ENCODE data around the gene NTM. TPM values are rescaled to one million over a fixed set of nuclear protein-coding genes. Genes with fewer than 3 reads are reported as not detected.

The NTM gene
- total and polyA plus RNA-seq, 2 donors (not counting 3 experiments of a cell fraction or from before 2014, with no cell fraction given): 1.00 to 1.1 TPM

GRCh38 chr11:131683666-131684065 is 313.3 kb downstream of the NTM start:
- Histone ChIP-seq H3K9me1 (replicated peaks; ENCODE audit: control insufficient read depth, extremely low read depth, insufficient read depth, low read length) (no peaks in the 10 kb centered on the region), H3K9me3 (replicated peaks; ENCODE audit: control insufficient read depth, insufficient read depth, low read length) (no peaks in the 10 kb centered on the region), H4K20me1 (replicated peaks; ENCODE audit: control insufficient read depth, extremely low read depth, insufficient read depth, low read length) (no peaks in the 10 kb centered on the region), H3K79me2 (ENCODE audit: control insufficient read depth, insufficient read depth, low read length) (no peaks in the 10 kb centered on the region), H3K4me3 (replicated peaks in 1 of 3; ENCODE audit: insufficient read depth in 1 of 3, low read depth in 1 of 3, low read length in 3 of 3) (no peak overlapping the region), H3K4me2 (ENCODE audit: insufficient read depth, low read length) (no peak overlapping the region), H3K9ac (replicated peaks; ENCODE audit: extremely low read depth, insufficient read depth, low read length) (no peak overlapping the region), H3K36me3 (ENCODE audit: control insufficient read depth in 2 of 2, extremely low read depth in 1 of 2, insufficient read depth in 2 of 2, low read length in 2 of 2) (no peaks in the 10 kb centered on the region), H3K27ac (ENCODE audit: insufficient read depth, low read depth, low read length) (no peak overlapping the region), H2AFZ (ENCODE audit: low read depth, low read length) (no peak overlapping the region), H3K27me3 (ENCODE audit: control insufficient read depth in 2 of 2, insufficient read depth in 2 of 2, low read length in 2 of 2) (no peaks in the 10 kb centered on the region), H3K4me1 (ENCODE audit: control insufficient read depth, extremely low read depth, insufficient read depth, low read length) (no peaks in the 10 kb centered on the region)
- BruUV-seq (replicated peaks): no TSS peak
- intact Hi-C loops (cut with micrococcal nuclease) (no loop called here), dilution Hi-C loops (cut with MboI; ENCODE audit: extremely low pct_ligation_motif_present, low sequenced_read_pairs) (no loop called here)
- CTCF ChIA-PET: interaction anchor here (2.1 to 3.3 kb wide), 3 partner anchors 9 to 1257 kb away, joined by 6 to 24 read pairs (median 11); no protein-coding TSS in a partner anchor
- FAIRE-seq: no peak
- no peak for DNase-seq (ENCODE audit: low read depth, low spot score)
- POLR2A ChIA-PET: no interaction called here
- TF ChIP-seq CTCF (IDR thresholded peaks at IDR 0.05; ENCODE audit: extremely low read depth in 1 of 2, insufficient read depth in 1 of 2, low read depth in 1 of 2, low read length in 2 of 2) (no peak), POLR2A (IDR thresholded peaks at IDR 0.05; ENCODE audit: low read depth, low read length) (no peak), MAX (IDR thresholded peaks at IDR 0.05; ENCODE audit: insufficient read depth, insufficient read length) (no peak), GATA2 (IDR thresholded peaks at IDR 0.05; ENCODE audit: insufficient read depth, insufficient read length, low read depth, low read length) (no peak), POLR2AphosphoS5 (IDR thresholded peaks at IDR 0.05; ENCODE audit: insufficient read depth, low read depth, low read length) (no peak), JUN (IDR thresholded peaks at IDR 0.05; ENCODE audit: borderline replicate concordance, insufficient read depth, insufficient read length, low read depth) (no peak), MYC (IDR thresholded peaks at IDR 0.05; ENCODE audit: low read depth, low read length) (no peak), EZH2 (IDR thresholded peaks at IDR 0.05; ENCODE audit: borderline replicate concordance, low read depth, low read length, severe bottlenecking) (no peak), FOS (IDR thresholded peaks at IDR 0.05; ENCODE audit: borderline replicate concordance, insufficient read depth, low read length) (no peak)

Measured in endothelial cell of umbilical vein (primary cell).